ENCODE measurements around the gene RAD51D. TPM values are rescaled to one million over a fixed set of nuclear protein-coding genes. Genes with fewer than 3 reads are reported as not detected.

The RAD51D gene
- total and polyA plus RNA-seq, 2 donors from 2014 or later, result 7.8 to 13.8 TPM

- intact Hi-C loops (cut with DNase I), result no loop called here
- H3K27me3 ChIP-seq (ENCODE audit: control insufficient read depth, insufficient read depth, low read length), result no peaks in the 10 kb centered on the region
- no peak for TF ChIP-seq CTCF (IDR thresholded peaks at IDR 0.05; ENCODE audit: borderline replicate concordance, extremely low read depth, insufficient read depth)
- H3K27ac ChIP-seq (ENCODE audit: low read depth in 2 of 2, low read length in 2 of 2), result no peak overlapping the region
- no peak overlapping the region for H3K9ac ChIP-seq (ENCODE audit: low read length in 3 of 3)
- H3K4me1 ChIP-seq (ENCODE audit: control insufficient read depth in 2 of 3, insufficient read depth in 2 of 3, low read depth in 1 of 3, low read length in 3 of 3), result peaks cover 0 to 15% (median 9%) of the 10 kb centered on the region in 3 donors
- DNase-seq (no peak), FAIRE-seq (no peak)
- H3K36me3 ChIP-seq (ENCODE audit: control insufficient read depth in 2 of 3, insufficient read depth in 3 of 3, low read length in 3 of 3), result no peaks in the 10 kb centered on the region
- H3K9me3 ChIP-seq (ENCODE audit: control insufficient read depth in 2 of 3, insufficient read depth in 1 of 3, low read length in 3 of 3), result no peaks in the 10 kb centered on the region
- no peak overlapping the region for H3K4me3 ChIP-seq (ENCODE audit: low read length in 3 of 3)
Observed at GRCh38 chr17:35073183-35073790, 46.4 kb downstream of the RAD51D start.

- intact Hi-C loops (cut with DNase I), result no loop called here
- DNase-seq (no peak), FAIRE-seq (no peak)
- Histone ChIP-seq H3K4me3 (ENCODE audit: low read length in 3 of 3) (no peak overlapping the region), H3K9me3 (ENCODE audit: control insufficient read depth in 2 of 3, insufficient read depth in 1 of 3, low read length in 3 of 3) (no peaks in the 10 kb centered on the region), H3K4me1 (ENCODE audit: control insufficient read depth in 2 of 3, insufficient read depth in 2 of 3, low read depth in 1 of 3, low read length in 3 of 3) (peaks cover 0 to 14% (median 1%) of the 10 kb centered on the region in 3 donors), H3K27ac (ENCODE audit: low read depth in 2 of 2, low read length in 2 of 2) (no peak overlapping the region), H3K36me3 (ENCODE audit: control insufficient read depth in 2 of 3, insufficient read depth in 3 of 3, low read length in 3 of 3) (no peaks in the 10 kb centered on the region), H3K27me3 (ENCODE audit: control insufficient read depth, insufficient read depth, low read length) (no peaks in the 10 kb centered on the region), H3K9ac (ENCODE audit: low read length in 3 of 3) (no peak overlapping the region)
- no peak for TF ChIP-seq CTCF (IDR thresholded peaks at IDR 0.05; ENCODE audit: borderline replicate concordance, extremely low read depth, insufficient read depth)
Observed at GRCh38 chr17:35069311-35069710, 50.3 kb downstream of the RAD51D start.

- no peak for DNase-seq
- Histone ChIP-seq H3K27me3 (ENCODE audit: control insufficient read depth, insufficient read depth, low read length) (no peaks in the 10 kb centered on the region), H3K27ac (ENCODE audit: low read depth in 2 of 2, low read length in 2 of 2) (no peak overlapping the region), H3K9me3 (ENCODE audit: control insufficient read depth in 2 of 3, insufficient read depth in 1 of 3, low read length in 3 of 3) (no peaks in the 10 kb centered on the region), H3K9ac (ENCODE audit: low read length in 3 of 3) (no peak overlapping the region), H3K4me3 (ENCODE audit: low read length in 3 of 3) (no peak overlapping the region), H3K4me1 (ENCODE audit: control insufficient read depth in 2 of 3, insufficient read depth in 2 of 3, low read depth in 1 of 3, low read length in 3 of 3) (peaks cover 0 to 14% (median 2%) of the 10 kb centered on the region in 3 donors), H3K36me3 (ENCODE audit: control insufficient read depth in 2 of 3, insufficient read depth in 3 of 3, low read length in 3 of 3) (no peaks in the 10 kb centered on the region)
- TF ChIP-seq CTCF (IDR thresholded peaks at IDR 0.05; ENCODE audit: borderline replicate concordance, extremely low read depth, insufficient read depth), result no peak
- FAIRE-seq, result no peak
- intact Hi-C loops (cut with DNase I), result no loop called here
Observed at GRCh38 chr17:35068249-35068648, 51.4 kb downstream of the RAD51D start.

GRCh38 chr17:35065880-35066279 lies 53.8 kb downstream of the RAD51D start:
- Histone ChIP-seq H3K9me3 (ENCODE audit: control insufficient read depth in 2 of 3, insufficient read depth in 1 of 3, low read length in 3 of 3) (no peaks in the 10 kb centered on the region), H3K4me1 (ENCODE audit: control insufficient read depth in 2 of 3, insufficient read depth in 2 of 3, low read depth in 1 of 3, low read length in 3 of 3) (peaks cover 0 to 14% (median 2%) of the 10 kb centered on the region in 3 donors), H3K9ac (ENCODE audit: low read length in 3 of 3) (no peak overlapping the region), H3K27me3 (ENCODE audit: control insufficient read depth, insufficient read depth, low read length) (no peaks in the 10 kb centered on the region), H3K4me3 (ENCODE audit: low read length in 3 of 3) (no peak overlapping the region), H3K36me3 (ENCODE audit: control insufficient read depth in 2 of 3, insufficient read depth in 3 of 3, low read length in 3 of 3) (no peaks in the 10 kb centered on the region), H3K27ac (ENCODE audit: low read depth in 2 of 2, low read length in 2 of 2) (no peak overlapping the region)
- FAIRE-seq (no peak), DNase-seq (no peak)
- TF ChIP-seq CTCF (IDR thresholded peaks at IDR 0.05; ENCODE audit: borderline replicate concordance, extremely low read depth, insufficient read depth), result no peak
- intact Hi-C loops (cut with DNase I), result no loop called here

Measured in kidney (tissue), 14 donors.